ENCODE data around the gene SAYSD1. TPM values are rescaled to one million over a fixed set of nuclear protein-coding genes. Genes with fewer than 3 reads are reported as not detected.

The SAYSD1 gene
- total RNA-seq, 1 donor from 2014 or later = 15.2 TPM

GRCh38 chr6:39058471-39059147 is 56.4 kb downstream of the SAYSD1 start:
- no peak for DNase-seq (ENCODE audit: low read depth)

DNA sequence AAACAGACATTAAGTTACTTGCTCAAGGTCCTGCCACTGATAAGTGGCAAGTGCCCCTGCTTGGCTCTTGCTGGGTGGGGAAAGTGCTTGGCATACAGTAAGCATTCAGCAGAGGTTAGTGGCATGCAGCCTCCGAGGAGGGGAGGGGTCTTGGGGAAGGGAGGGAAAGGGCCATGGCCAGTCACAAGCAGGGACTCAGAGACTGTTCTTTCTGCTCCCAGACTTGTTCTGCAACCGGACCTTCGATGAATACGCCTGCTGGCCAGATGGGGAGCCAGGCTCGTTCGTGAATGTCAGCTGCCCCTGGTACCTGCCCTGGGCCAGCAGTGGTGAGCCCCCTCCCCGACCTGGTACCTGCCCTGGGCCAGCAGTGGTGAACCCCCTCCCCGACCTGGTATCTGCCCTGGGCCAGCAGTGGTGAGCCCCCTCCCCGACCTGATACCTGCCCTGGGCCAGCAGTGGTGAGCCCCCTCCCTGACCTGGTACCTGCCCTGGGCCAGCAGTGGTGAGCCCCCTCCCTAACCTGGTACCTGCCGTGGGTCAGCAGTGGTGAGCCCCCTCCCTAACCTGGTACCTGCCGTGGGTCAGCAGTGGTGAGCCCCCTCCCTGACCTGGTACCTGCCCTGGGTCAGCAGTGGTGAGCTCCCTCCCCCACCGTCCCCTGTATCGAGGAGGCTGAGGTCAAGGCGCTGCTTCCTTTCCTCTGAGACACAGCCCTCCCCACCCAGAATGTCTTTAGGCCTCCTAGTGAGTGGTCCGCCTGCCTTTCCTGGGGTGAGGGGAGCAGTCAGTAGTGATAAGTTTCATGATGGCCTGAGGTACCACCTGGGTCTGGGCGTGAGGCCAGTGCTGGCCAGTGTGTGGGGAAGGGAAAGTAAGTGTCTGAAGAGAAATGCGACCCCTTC is 57.5 kb downstream of the SAYSD1 start:
- no peak for DNase-seq (ENCODE audit: low read depth)

- DNase-seq (ENCODE audit: low read depth) = no peak
Measured at GRCh38 chr6:39056681-39057080, 58.3 kb downstream of the SAYSD1 start.

DNA sequence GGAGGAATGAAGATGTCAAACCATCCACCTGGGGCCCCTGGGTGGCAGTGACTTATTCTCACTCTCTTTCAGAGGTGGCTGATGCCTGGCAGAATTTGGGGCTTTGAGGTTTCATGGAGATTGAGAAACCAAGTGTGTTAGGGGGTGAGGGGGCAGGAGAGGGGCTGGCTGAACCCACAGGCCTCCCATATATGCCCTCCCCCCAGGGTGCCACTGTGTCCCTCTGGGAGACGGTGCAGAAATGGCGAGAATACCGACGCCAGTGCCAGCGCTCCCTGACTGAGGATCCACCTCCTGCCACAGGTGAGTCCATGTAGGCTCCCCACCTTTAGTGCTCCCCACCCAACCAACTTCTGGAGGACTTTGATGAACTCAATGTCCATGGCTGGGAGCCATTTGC is 58.8 kb downstream of the SAYSD1 start:
- no peak for DNase-seq (ENCODE audit: low read depth)

DNA sequence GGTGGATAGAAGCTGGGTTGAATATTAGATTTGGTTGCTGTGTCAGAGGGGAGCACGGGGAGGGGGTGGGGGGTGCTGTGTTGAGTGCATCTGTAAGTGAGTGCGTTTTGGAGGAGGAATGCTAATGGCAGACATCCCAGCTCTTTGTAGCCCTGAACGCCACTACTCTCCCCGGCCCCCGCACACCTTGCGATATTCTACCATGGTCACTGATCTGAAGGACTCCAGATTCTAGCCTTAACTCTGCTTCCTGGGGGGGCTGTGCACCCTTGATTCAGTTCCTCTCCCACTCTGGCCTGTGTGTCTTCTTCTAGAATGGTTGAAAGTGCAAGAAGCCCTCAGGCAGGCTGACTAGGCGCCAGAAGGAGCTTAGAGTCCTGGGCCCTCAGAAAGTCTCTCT is 59.3 kb downstream of the SAYSD1 start:
- no peak for DNase-seq (ENCODE audit: low read depth)

DNA sequence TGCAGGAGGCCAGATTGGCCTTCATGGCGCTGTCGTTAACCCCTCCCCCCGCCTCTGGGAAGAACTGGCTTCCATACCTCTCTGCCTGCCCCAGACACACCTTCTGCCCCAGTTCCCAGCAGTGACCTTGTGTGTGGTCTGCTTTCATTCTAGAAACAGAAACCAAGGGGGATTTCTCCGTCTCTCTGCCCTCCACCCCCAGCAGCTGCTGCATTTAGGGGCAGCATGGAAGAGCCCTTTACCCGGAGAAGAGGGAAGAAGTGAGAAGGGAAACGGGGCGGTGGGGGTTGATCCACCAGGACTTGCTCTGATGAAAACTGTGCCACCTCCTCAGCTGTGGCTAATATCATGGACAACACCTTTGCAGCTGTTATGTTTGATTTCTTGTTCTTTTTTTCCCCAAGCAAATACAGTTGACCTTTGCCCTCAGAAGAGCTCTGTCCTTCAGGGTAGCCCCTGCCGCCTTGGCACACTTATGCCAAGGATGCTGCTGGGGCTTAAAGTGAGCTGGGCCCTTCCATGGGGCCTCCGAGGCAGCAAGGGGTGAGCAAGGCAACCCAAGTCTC is 60.3 kb downstream of the SAYSD1 start:
- DNase-seq (ENCODE audit: low read depth) = no peak

Other genes with a start within 250 kb of the SAYSD1 start
- gene GLP1R, start 66.4 kb downstream of the SAYSD1 start, total RNA-seq = 0.03 TPM in 1 of 2 replicates, not detected in the other
- gene KCNK5, start 114.3 kb upstream of the SAYSD1 start, total RNA-seq = not detected in 2 replicates
- gene KCNK17, start 199.2 kb upstream of the SAYSD1 start, total RNA-seq = not detected in 2 replicates
- not detected in 2 replicates for gene KCNK16, start 207.5 kb upstream of the SAYSD1 start, total RNA-seq

Measured in myocyte (in vitro differentiated cells).